SK-N-SH (cell line): ENCODE measurements around the gene DLG2. TPM values are rescaled to one million over a fixed set of nuclear protein-coding genes. Genes with fewer than 3 reads are reported as not detected.

ENCODE experiments used
- CTCF ChIA-PET: fragments of 300-600, 350-600 bp; formaldehyde crosslinking; extraction: SDS; loops from one replicate; lab custom pipeline; 2021; lab: Yijun Ruan, JAX
- POLR2A ChIA-PET: fragments of 350-600 bp; sonication (Branson Sonifier 250); formaldehyde crosslinking; extraction: SDS; loops from one replicate; lab custom pipeline; 2020; ENCODE audit warnings: antibody characterized with exemption, inconsistent platforms; lab: Yijun Ruan, JAX
- DNase-seq: peaks from one replicate; pipeline ENCODE4 v3.0.0; 2012
- H2AFZ ChIP-seq: fragments of 200-600 bp; sonication (generic); 2 replicates; pipeline ENCODE4 v1.8.1; 2016; ENCODE audit warnings: antibody characterized with exemption, mild to moderate bottlenecking, low read depth
- H3F3A ChIP-seq: fragments of 200-600 bp; sonication (generic); replicated peaks from 2 replicates; pipeline ENCODE3; 2016; ENCODE audit warnings: antibody characterized with exemption, mild to moderate bottlenecking; ENCODE audit not compliant: insufficient read depth
- H3K27ac ChIP-seq, 2 experiments: fragments of 200-500 bp in 1 of 2; fragments of 200-600 bp in 1 of 2; sonication (Bioruptor generic) in 1 of 2; sonication (generic), shearing (Covaris generic) in 1 of 2; 2 replicates each; pipeline versions ENCODE4 v1.5.1 to v1.6.1; 2014 to 2016; ENCODE audit warnings: low read depth in 2 of 2, inconsistent platforms in 1 of 2, low read length in 1 of 2, mild to moderate bottlenecking in 1 of 2, mixed read lengths in 1 of 2
- H3K27me3 ChIP-seq: fragments of 200-600 bp; sonication (generic), shearing (Covaris generic); 2 replicates; pipeline ENCODE4 v1.6.1; 2016; ENCODE audit warnings: mixed run types; ENCODE audit not compliant: insufficient read depth
- H3K36me3 ChIP-seq, 2 experiments: fragments of 200-500 bp in 1 of 2; fragments of 200-600 bp in 1 of 2; sonication (Bioruptor generic) in 1 of 2; sonication (generic) in 1 of 2; replicated peaks in 1 of 2; 2 replicates each; pipeline versions ENCODE3 to v1.5.1; 2014 to 2016; ENCODE audit warnings: low read length in 1 of 2, mild to moderate bottlenecking in 1 of 2; ENCODE audit not compliant: insufficient read depth in 2 of 2, control insufficient read depth in 1 of 2
- H3K4me1 ChIP-seq, 2 experiments: fragments of 200-500 bp in 1 of 2; fragments of 200-600 bp in 1 of 2; sonication (Bioruptor generic) in 1 of 2; sonication (generic), shearing (Covaris generic) in 1 of 2; 2 replicates each; pipeline versions ENCODE4 v1.5.1 to v1.6.1; 2014 to 2016; ENCODE audit warnings: low read depth in 1 of 2, low read length in 1 of 2, mixed run types in 1 of 2; ENCODE audit not compliant: insufficient read depth in 2 of 2, control insufficient read depth in 1 of 2
- H3K4me2 ChIP-seq: fragments of 200-600 bp; sonication (generic), shearing (Covaris generic); 2 replicates; pipeline ENCODE4 v1.6.1; 2017; ENCODE audit warnings: mixed run types
- H3K4me3 ChIP-seq, 2 experiments: fragments of 200-500 bp in 1 of 2; fragments of 200-600 bp in 1 of 2; sonication (Bioruptor generic) in 1 of 2; sonication (generic), shearing (Covaris generic) in 1 of 2; 2 replicates each; pipeline versions ENCODE4 v1.5.1 to v1.8.1; 2014 to 2016; ENCODE audit warnings: low read depth in 2 of 2, inconsistent platforms in 1 of 2, low read length in 1 of 2, mild to moderate bottlenecking in 1 of 2, mixed read lengths in 1 of 2, moderate library complexity in 1 of 2
- H3K79me2 ChIP-seq: fragments of 200-600 bp; sonication (generic); 2 replicates; pipeline ENCODE4 v1.8.1; 2017; ENCODE audit warnings: mild to moderate bottlenecking; ENCODE audit not compliant: insufficient read depth
- H3K9ac ChIP-seq: fragments of 200-600 bp; sonication (generic); 2 replicates; pipeline ENCODE4 v1.6.1; 2017; ENCODE audit warnings: mixed run types
- H3K9me2 ChIP-seq: fragments of 200-600 bp; sonication (generic); 2 replicates; pipeline ENCODE4 v1.6.1; 2017; ENCODE audit warnings: mixed run types
- H3K9me3 ChIP-seq: fragments of 200-600 bp; sonication (generic); 2 replicates; pipeline ENCODE4 v1.6.1; 2017; ENCODE audit warnings: mixed run types, mild to moderate bottlenecking, moderate library complexity
- H4K20me1 ChIP-seq: fragments of 200-600 bp; sonication (generic); 2 replicates; pipeline ENCODE4 v1.6.1; 2017; ENCODE audit warnings: mild to moderate bottlenecking, mixed run types; ENCODE audit not compliant: insufficient read depth
- CHD2 ChIP-seq: fragments of 150-350 bp; IDR thresholded peaks from 2 replicates; pipeline ENCODE4 v1.6.1; 2018; ENCODE audit warnings: low read length; ENCODE audit not compliant: partially characterized antibody
- CTCF ChIP-seq: fragments of 200-600 bp; sonication (generic); IDR thresholded peaks from 2 replicates; pipeline ENCODE4 v1.6.1; 2017; ENCODE audit warnings: antibody characterized with exemption, mild to moderate bottlenecking, moderate library complexity
- ELF1 ChIP-seq: IDR thresholded peaks from 2 replicates; pipeline ENCODE4 v1.4.0; 2012
- EZH2phosphoT487 ChIP-seq: fragments of 200-600 bp; sonication (generic); IDR thresholded peaks from 2 replicates; pipeline ENCODE4 v1.6.1; 2017; ENCODE audit warnings: low read depth, mixed run types, mild to moderate bottlenecking, antibody characterized with exemption, moderate library complexity, borderline replicate concordance
- FOSL2 ChIP-seq: IDR thresholded peaks from 2 replicates; pipeline ENCODE4 v1.4.0; 2012; ENCODE audit warnings: low read depth, mild to moderate bottlenecking, moderate library complexity, borderline replicate concordance
- FOXJ3 ChIP-seq: sonication (generic); formaldehyde crosslinking; IDR thresholded peaks from 2 replicates; pipeline ENCODE4 v1.5.1; 2020; ENCODE audit warnings: mild to moderate bottlenecking, missing genetic modification reagents
- FOXM1 ChIP-seq: IDR thresholded peaks from 2 replicates; pipeline ENCODE4 v1.4.0; 2012; ENCODE audit warnings: low read depth, mild to moderate bottlenecking
- GABPA ChIP-seq: IDR thresholded peaks from 2 replicates; pipeline ENCODE4 v1.4.0; 2012; ENCODE audit warnings: low read depth, mild to moderate bottlenecking
- GATA2 ChIP-seq: sonication (generic); formaldehyde crosslinking; IDR thresholded peaks from 2 replicates; pipeline ENCODE4 v1.5.0; 2020; ENCODE audit warnings: mild to moderate bottlenecking, missing genetic modification reagents
- IRF3 ChIP-seq: fragments of 150-350 bp; IDR thresholded peaks from 2 replicates; pipeline ENCODE4 v1.6.1; 2016; ENCODE audit warnings: mild to moderate bottlenecking, low read depth, low read length
- MAX ChIP-seq: IDR thresholded peaks from 2 replicates; pipeline ENCODE4 v1.4.0; 2012; ENCODE audit warnings: low read depth
- MEF2A ChIP-seq: IDR thresholded peaks from 2 replicates; pipeline ENCODE4 v1.4.0; 2012; ENCODE audit warnings: low read depth, borderline replicate concordance
- NRF1 ChIP-seq: IDR thresholded peaks from 2 replicates; pipeline ENCODE4 v1.6.1; 2012; ENCODE audit warnings: low read depth, mild to moderate bottlenecking, low read length
- PBX3 ChIP-seq: IDR thresholded peaks from 2 replicates; pipeline ENCODE4; 2012
- RAD21 ChIP-seq: IDR thresholded peaks from 2 replicates; pipeline ENCODE4 v1.6.1; 2012; ENCODE audit warnings: mild to moderate bottlenecking, low read length
- SIN3A ChIP-seq: IDR thresholded peaks from 2 replicates; pipeline ENCODE4 v1.6.1; 2012; ENCODE audit warnings: low read depth, mild to moderate bottlenecking, low read length, moderate library complexity, borderline replicate concordance
- SMC3 ChIP-seq: IDR thresholded peaks from 2 replicates; pipeline ENCODE4 v1.6.1; 2012; ENCODE audit warnings: low read depth, low read length, improper control_type of control experiment
- TEAD4 ChIP-seq: IDR thresholded peaks from 2 replicates; pipeline ENCODE4 v1.4.0; 2012; ENCODE audit warnings: mild to moderate bottlenecking, borderline replicate concordance; ENCODE audit not compliant: insufficient read depth
- USF1 ChIP-seq: IDR thresholded peaks from 2 replicates; pipeline ENCODE4 v1.4.0; 2012; ENCODE audit warnings: low read depth, borderline replicate concordance
- ZBTB33 ChIP-seq: IDR thresholded peaks from 2 replicates; pipeline ENCODE4 v1.4.0; 2012; ENCODE audit warnings: low read depth, borderline replicate concordance
- whole genome bisulfite sequencing: methylation state at CpG from one replicate; pipeline ENCODE4 v1.1.6; 2017; ENCODE audit warnings: low lambda C conversion rate; 5-methylcytosine and 5-hydroxymethylcytosine counted together
- polyA plus RNA-seq, 3 experiments: library from polyadenylated mRNA; depleted of rRNA; stranded (reverse); fragments of >200 nt; gene quantifications; 2 replicates each; pipeline ENCODE4 v1.2.3, GENCODE V29; 2012

Gene DLG2
- polyA plus RNA-seq, 1 of the 3 experiments (the other 2 are of a cell fraction), result 0.21 TPM

- Histone ChIP-seq H4K20me1 (no peaks in the 10 kb centered on the region), H3K4me1 (no peaks in the 10 kb centered on the region), H2AFZ (no peak overlapping the region), H3K4me2 (no peak overlapping the region), H3K4me3 (no peak overlapping the region), H3K9ac (no peak overlapping the region), H3F3A (no peaks in the 10 kb centered on the region), H3K36me3 (no peaks in the 10 kb centered on the region), H3K9me2 (no peaks in the 10 kb centered on the region), H3K79me2 (no peaks in the 10 kb centered on the region), H3K9me3 (no peaks in the 10 kb centered on the region), H3K27ac (no peak overlapping the region), H3K27me3 (no peaks in the 10 kb centered on the region)
- no peak for DNase-seq
- ChIA-PET POLR2A (no interaction called here), CTCF (interaction anchor here (1.0 kb wide), 1 partner anchor 9 kb away, joined by 3 read pairs; no protein-coding TSS in a partner anchor)
- no peak for TF ChIP-seq NRF1
- no peak for TF ChIP-seq EZH2phosphoT487
- TF ChIP-seq RAD21, result no peak
- TF ChIP-seq GATA2, result no peak
- TF ChIP-seq PBX3, result no peak
- WGBS, result 59% methylated on average over 2 of the region's 2 CpGs
These were observed 1862.5 kb downstream of the DLG2 start for GRCh38 chr11:83764643-83765042.

GRCh38 chr11:83760932-83761331, 1866.2 kb downstream of the DLG2 start:
- no peaks in the 10 kb centered on the region for H3K4me1 ChIP-seq
- no peak for TF ChIP-seq IRF3
- no peak for TF ChIP-seq CHD2
- TF ChIP-seq SMC3, result no peak
- TF ChIP-seq MEF2A, result no peak
- TF ChIP-seq NRF1, result no peak
- no peak for TF ChIP-seq GATA2
- no peak for TF ChIP-seq FOXM1
- TF ChIP-seq SIN3A, result no peak
- TF ChIP-seq MAX, result no peak
- TF ChIP-seq TEAD4, result no peak
- no peak for TF ChIP-seq FOSL2
- TF ChIP-seq EZH2phosphoT487, result no peak
- TF ChIP-seq ELF1, result no peak
- TF ChIP-seq FOXJ3 (CRISPR knock-in tag), result no peak
- TF ChIP-seq CTCF, result no peak
- TF ChIP-seq GABPA, result no peak
- no peak for TF ChIP-seq ZBTB33
- TF ChIP-seq USF1, result no peak
- ChIA-PET CTCF (interaction anchor here (0.6 kb wide), 1 partner anchor 795 kb away, joined by 3 read pairs; no protein-coding TSS in a partner anchor), POLR2A (no interaction called here)
- H2AFZ ChIP-seq, result no peak overlapping the region
- 43% methylated on average over 1 of the region's 1 CpG for WGBS
- no peak for DNase-seq
- H3K27ac ChIP-seq, result no peak overlapping the region
- H3K4me2 ChIP-seq, result no peak overlapping the region
- no peaks in the 10 kb centered on the region for H4K20me1 ChIP-seq
- no peaks in the 10 kb centered on the region for H3K27me3 ChIP-seq
- H3K9me2 ChIP-seq, result no peaks in the 10 kb centered on the region
- no peaks in the 10 kb centered on the region for H3K36me3 ChIP-seq
- H3F3A ChIP-seq, result no peaks in the 10 kb centered on the region
- no peaks in the 10 kb centered on the region for H3K79me2 ChIP-seq
- no peaks in the 10 kb centered on the region for H3K9me3 ChIP-seq
- no peak overlapping the region for H3K4me3 ChIP-seq
- H3K9ac ChIP-seq, result no peak overlapping the region
